ENCODE data around the gene AGO4. TPM values are rescaled to one million over a fixed set of nuclear protein-coding genes. Genes with fewer than 3 reads are reported as not detected.

AGO4 gene
- total RNA-seq, 1 experiment from 2014 or later: 12.8 TPM

- no peak overlapping the region for H4K91ac ChIP-seq (ENCODE audit: insufficient read length, low read depth, low read length)
- H3T11ph ChIP-seq (ENCODE audit: low read length): no peak overlapping the region
- no peak for TF ChIP-seq CTCF (conservative IDR thresholded peaks at IDR 0.05)
- Mint-ChIP-seq H3K4me1 (no peaks in the 10 kb centered on the region), H3K9me3 (no peaks in the 10 kb centered on the region), H3K27me3 (ENCODE audit: low read depth) (no peaks in the 10 kb centered on the region), H3K36me3 (ENCODE audit: insufficient read depth in 1 of 3, low read depth in 3 of 3) (peaks cover 11 to 47% (median 42%) of the 10 kb centered on the region in 3 experiments; a peak in 6 of 7 replicates), H3K4me3 (no peak overlapping the region), H3K27ac (no peak overlapping the region)
- no peaks in the 10 kb centered on the region for H3K23me2 ChIP-seq (ENCODE audit: insufficient read length, low read depth, low read length, poor library complexity, severe bottlenecking)
- no peak for DNase-seq
- H3K18ac ChIP-seq (ENCODE audit: insufficient read length, low read depth, low read length): no peak overlapping the region
- WGBS (ENCODE audit: extremely low coverage, insufficient read length, low lambda C conversion rate): no CpG with 5 or more reads among the region's 2 CpGs
- no peak overlapping the region for H2BK12ac ChIP-seq (ENCODE audit: insufficient read length, low read depth, low read length)
- no peaks in the 10 kb centered on the region for H3K4me1 ChIP-seq (ENCODE audit: insufficient read depth, low read length)
- no peak overlapping the region for H2BK15ac ChIP-seq (ENCODE audit: low read depth, low read length)
- H3K27ac ChIP-seq (ENCODE audit: insufficient read length, low read depth, low read length): no peak overlapping the region
- H3K56ac ChIP-seq (ENCODE audit: insufficient read length, low read depth, low read length): no peak overlapping the region
- H2BK120ac ChIP-seq (ENCODE audit: low read depth, low read length, poor library complexity, severe bottlenecking): no peak overlapping the region
- H3K27me3 ChIP-seq (ENCODE audit: insufficient read depth, low read length): no peaks in the 10 kb centered on the region
- no peak overlapping the region for H3K4me2 ChIP-seq (ENCODE audit: insufficient read depth, insufficient read length, low read length)
- H2BK5ac ChIP-seq (ENCODE audit: insufficient read length, low read length): no peak overlapping the region
- H2BK20ac ChIP-seq (ENCODE audit: low read depth, low read length, poor library complexity, severe bottlenecking): no peak overlapping the region
- no peak overlapping the region for H3K23ac ChIP-seq (ENCODE audit: insufficient read length, low read depth, low read length)
- H3K9me3 ChIP-seq (ENCODE audit: control insufficient read depth, low read depth, low read length): no peaks in the 10 kb centered on the region
- no peaks in the 10 kb centered on the region for H4K20me1 ChIP-seq (ENCODE audit: control insufficient read depth, insufficient read depth, insufficient read length)
- no peak overlapping the region for H2AK5ac ChIP-seq (ENCODE audit: insufficient read length, low read length)
- H3K79me1 ChIP-seq (ENCODE audit: insufficient read depth, low read depth, low read length, poor library complexity, severe bottlenecking): no peaks in the 10 kb centered on the region
- no peak overlapping the region for H3K4ac ChIP-seq (ENCODE audit: low read depth, low read length)
- H4K5ac ChIP-seq (ENCODE audit: insufficient read length, low read depth, low read length): no peak overlapping the region
- no peak overlapping the region for H2AFZ ChIP-seq (ENCODE audit: low read length)
- H3K9ac ChIP-seq (ENCODE audit: extremely low read depth, insufficient read length, low read length): no peak overlapping the region
- no peak overlapping the region for H4K8ac ChIP-seq (replicated peaks; ENCODE audit: insufficient read length, low read depth, low read length)
- H3K79me2 ChIP-seq (ENCODE audit: insufficient read depth, low read length): peaks cover 1% of the 10 kb centered on the region; the same call in 1 of the 2 replicates
- no peak overlapping the region for H3K14ac ChIP-seq (ENCODE audit: insufficient read depth, low read length)
Measured at GRCh38 chr1:35833395-35833794, 25.6 kb downstream of the AGO4 start.

Data from H9 (cell line).